ENCODE data around the gene FBLN7.
"Not testable (repeated sequence)": the region's sequence is repeated elsewhere in the genome, so short reads cannot be mapped to it uniquely, and the experiment has no call there.

Gene FBLN7

DNA sequence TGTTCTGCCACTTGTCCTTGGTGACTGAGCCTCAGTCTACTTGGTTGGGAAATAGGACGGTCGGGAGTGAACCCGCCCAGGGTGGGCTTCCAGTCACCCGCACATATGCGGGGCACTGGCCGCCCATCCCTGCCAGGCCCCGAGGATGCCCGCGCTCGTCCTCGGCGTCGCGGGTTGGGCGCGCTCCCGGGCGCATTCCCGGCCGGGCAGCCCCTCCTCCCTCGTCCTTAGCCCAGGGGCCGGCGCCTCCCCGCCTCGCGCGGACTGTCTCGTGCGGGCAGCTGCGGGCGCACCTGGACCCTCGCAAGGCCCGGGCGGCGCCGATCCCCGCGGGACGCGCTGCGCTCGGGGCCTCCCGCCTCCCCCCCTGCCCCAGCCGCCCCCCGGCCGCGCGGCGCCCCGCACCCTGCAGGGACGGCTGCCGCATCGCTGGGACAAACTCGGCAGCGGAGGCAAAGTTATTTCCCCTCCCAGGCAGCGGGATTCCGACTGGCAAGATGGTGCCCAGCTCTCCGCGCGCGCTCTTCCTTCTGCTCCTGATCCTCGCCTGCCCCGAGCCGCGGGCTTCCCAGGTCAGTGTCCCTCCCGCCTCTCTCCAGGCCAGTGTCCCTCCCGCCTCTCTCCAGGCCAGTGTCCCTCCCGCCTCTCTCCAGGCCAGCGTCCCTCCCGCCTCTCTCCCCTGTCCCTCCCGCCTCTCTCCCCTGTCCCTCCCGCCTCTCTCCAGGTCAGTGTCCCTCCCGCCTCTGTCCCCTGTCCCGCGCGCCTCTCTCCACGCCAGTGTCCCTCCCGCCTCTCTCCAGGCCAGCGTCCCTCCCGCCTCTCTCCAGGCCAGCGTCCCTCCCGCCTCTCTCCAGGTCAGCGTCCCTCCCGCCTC, at the start of gene FBLN7:
Gene FBLN7 (plus strand): TSS at position 227 of the 874 bp plus-strand sequence. CDS start 271 bp downstream, at position 498.
- DNase-seq, result no peak

DNA sequence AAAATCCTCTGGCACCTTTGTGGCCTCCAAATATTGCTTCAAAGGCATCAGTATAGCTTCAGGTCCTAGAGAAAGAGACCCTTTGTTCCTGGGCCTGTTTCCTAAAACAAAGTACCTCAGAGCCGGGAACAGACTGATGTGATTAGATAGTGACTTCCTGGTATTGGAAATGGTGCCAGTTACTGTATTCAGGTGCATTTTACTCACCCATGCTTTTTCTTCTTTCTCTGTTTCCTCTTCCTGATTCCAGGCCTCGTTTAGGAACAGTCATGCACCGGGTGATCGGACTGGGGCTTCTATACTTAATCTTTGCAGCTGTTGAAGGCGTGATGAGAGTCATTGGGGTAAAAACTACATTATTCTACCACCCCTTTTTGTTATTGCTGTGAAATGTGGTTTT, 48.8 kb upstream of the FBLN7 start:
- no peak for DNase-seq

- no peak for DNase-seq
Measured at GRCh38 chr2:112092286-112093041, 45.7 kb upstream of the FBLN7 start.

DNA sequence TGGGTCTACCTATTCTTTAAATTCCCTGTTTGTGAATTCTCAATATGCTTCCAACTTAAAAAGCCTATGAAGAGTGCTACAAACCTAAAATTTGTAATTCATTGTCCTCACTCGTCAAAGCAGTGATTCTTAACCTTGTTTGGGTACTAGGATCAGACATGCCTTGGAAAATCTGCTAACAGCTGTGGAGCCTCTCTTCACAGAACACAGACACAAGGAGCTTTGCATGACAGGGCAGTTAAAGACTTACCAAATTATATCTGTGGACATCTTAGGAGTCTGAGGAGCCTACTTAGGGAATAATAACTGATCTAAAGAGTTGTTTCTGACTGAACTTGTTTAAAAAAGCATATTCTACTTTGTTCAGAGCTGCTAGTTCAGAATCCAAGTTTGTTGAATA, 45.0 kb upstream of the FBLN7 start:
- DNase-seq, result no peak

- DNase-seq, result no peak
Measured at GRCh38 chr2:112095681-112096080, 42.5 kb upstream of the FBLN7 start.

DNA sequence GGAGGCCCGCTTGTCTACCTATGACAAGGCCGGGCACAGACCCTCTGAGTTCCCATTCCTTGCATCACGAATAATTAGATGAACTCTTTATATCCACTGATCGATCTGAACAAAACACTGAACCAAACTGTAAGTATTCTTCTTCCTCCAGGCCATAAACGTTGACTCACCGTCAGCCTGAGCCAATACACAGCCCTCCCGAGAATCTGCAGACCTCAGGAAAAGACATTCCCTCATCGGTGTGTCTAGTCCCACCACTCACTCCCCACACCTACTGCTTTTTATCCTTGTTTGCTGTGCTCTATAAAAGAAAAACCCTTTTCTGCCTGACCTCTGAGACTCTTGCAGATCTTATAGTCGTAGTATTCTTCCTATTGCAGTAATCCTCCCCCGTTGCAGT, 42.1 kb upstream of the FBLN7 start:
- DNase-seq, result no peak

DNA sequence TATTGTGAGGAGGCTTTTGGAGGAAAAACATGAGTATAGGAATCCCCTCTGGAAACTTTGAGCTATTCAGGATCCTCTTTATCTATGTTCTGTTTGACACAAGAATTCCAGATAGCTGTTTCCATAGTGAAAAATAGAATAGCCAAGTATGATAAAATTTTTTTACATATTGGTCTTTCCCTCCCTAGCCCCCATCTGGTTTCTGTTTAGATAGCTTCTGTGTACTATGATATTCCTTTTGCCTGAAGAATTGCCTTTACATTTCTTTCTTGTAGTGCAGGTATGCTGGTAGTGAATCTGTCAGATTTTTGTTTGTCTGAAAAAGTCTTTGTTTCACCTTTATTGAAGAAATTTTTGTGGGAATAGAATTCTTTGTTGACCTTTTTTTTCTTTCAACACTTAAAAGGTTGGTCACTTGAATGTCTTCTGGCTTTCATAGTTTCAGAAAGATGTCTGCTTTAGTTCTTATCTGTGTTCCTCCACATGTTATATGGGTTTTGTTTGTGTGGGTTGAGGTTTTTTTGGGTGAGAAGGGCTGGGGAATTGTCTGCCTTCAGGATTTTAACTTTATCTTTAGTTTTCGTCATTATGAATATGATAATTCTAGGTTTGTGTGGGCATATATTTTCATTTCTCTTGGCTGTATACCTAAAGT, 29.9 kb upstream of the FBLN7 start:
- no peak for DNase-seq

DNA sequence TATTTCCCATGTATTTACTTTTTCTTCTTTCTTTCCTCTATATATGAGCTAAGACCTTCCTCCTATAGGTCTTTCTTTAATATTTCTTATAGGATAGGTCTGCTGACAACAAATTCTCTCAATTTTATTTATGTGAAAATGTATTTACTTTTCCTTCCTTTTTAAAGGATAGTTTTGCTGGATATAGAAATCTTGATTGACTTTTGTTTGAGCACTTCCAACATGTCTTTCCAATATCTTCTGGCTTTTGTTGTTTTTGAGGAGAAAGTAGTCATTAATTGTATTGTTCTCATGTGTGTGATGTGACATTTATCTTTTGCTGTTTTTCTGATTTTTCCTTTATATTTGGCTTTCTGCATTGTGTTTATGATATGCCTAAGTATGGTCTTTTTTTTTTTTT, 28.9 kb upstream of the FBLN7 start:
- no peak for DNase-seq

DNA sequence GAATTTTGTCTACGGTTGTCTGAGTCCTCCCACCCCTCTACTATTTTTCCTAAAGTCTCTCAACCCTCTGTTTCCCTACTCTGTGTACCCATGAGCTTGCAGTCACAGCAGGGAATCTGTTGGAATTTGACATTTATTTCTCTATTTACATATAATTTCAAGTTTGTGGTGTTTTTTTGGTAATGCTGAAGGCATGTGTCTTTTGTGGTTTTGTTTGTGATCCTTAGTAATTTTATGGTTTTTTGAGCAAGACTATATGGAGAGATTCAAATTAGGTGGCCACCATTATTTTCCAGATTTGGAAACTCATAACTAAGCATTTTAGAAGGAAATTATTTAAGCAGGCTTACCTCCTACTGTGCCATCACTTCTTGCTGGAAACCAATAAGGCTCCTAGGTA, 27.2 kb upstream of the FBLN7 start:
- no peak for DNase-seq

- DNase-seq, result not testable (repeated sequence)
Measured at GRCh38 chr2:112113354-112113753, 24.8 kb upstream of the FBLN7 start.

DNA sequence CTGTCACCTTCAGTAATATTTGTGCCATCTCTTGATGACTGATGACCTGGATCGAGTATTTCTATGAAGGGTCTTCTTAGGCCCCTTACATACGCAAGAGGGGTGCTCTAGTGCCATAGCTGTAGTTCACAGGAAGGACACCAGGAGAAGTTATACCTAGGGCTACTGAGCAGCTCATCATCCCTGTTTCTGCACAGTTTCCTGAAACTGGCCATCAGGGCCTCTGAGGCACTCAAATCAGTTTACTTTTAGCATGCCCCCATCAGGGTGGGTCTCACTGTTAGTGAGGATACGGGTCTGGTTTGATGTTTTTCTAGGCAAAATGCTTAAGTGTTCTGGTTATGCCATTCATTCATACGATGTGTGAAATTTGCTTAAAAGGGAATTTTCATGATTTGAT, 20.0 kb upstream of the FBLN7 start:
- DNase-seq, result no peak

DNA sequence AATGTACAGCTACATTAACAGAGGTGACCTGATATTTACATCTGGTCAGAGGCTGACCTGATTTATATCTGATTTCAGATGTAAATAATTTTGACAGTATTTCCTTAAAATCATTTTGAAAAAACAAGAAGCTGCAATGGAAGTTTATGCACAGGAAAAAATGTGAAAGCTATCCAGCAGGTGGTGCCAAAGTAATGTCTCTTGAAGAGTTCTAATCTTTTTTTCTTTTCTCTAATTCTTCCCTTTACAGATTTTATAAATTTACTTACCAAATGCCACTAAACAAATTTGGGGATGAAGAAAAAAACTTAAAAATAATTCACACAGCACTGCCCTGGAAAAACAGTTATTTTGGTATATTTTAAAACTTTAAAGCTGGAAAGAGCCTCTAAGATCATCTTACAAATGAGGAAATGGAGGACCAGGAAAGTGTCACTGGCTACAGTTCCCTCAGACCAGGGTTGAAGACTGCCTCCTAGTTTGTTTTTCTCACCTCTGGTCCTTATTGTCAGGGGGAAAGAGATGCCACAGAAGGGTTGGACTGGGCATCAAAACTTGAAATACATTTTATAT, 16.4 kb upstream of the FBLN7 start:
- DNase-seq, result peak; percentile 35 to 69

DNA sequence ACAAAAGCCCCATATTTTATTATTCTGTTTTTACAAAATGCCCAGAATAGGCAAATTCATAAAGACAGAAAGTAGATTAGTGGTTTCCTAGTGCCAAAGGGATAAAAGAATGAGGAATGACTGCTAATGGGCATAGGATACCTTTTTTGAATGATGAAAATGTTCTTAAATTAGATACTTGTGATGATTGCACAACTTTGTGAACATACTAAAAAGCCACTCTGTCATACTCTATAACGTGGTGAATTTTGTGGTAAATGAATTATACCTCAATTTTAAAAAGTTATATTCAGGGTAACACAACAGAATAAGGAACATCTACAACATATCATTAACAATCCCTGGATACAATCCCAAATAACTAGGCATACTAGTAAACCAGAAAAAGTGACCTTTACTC, 9.1 kb upstream of the FBLN7 start:
- DNase-seq, result no peak

- DNase-seq, result no peak
Measured at GRCh38 chr2:112133344-112133743, 4.8 kb upstream of the FBLN7 start.

- DNase-seq, result no peak
Measured at GRCh38 chr2:112134120-112134519, 4.1 kb upstream of the FBLN7 start.

DNA sequence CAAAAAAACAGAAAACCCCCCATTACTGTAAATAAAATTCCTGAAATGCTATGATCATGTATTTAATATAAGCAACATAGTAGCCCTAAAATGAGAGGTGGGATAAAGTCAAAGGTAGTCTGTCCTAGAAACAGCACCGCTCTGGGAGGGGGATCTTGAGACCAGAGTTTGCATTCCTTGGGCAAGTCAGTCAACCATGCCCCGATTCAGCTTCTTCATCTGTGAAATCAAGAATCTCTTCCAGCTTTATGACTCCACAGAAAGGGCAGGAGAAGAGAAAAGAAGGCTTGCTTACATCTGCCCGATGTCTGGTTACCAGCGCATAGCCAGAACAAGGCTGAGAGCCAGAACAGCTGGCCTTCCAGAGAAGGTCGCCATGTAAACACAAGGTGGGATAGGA, 2.1 kb upstream of the FBLN7 start:
- no peak for DNase-seq

DNA sequence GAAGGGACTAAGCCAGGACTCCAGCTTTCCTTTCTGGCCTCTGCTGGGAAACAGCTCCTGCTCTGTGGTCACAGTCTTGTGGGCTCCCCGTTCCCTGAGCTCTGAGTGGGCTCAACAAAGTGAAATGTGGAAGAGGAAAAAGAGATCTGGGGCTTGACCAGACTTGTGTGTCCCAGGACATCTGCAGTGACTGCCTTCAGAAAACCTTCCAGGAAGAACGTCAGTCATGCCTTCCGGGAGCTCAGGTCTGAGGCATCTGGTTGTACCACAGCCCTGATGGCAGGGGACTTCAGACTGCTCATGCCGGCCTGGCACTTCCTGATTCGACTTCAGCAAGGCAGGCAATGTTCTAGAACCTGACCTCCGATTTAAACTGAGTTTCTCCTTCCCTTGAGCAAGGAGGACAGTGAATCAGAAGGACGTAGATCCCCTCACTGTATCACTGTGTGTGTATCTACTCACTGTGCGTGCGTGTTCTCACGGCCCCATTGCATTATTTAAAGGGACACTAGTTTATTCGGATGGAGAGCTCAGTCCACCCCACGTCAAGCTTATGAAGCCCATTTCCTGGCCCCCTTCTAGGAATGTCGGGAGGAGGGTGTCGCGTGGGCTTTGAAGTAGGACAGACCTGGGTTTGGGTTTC, 548 bp upstream of the FBLN7 start:
- peak in 1 of 2 donors; percentile 24 for DNase-seq

- DNase-seq, result not testable (repeated sequence)
Measured at GRCh38 chr2:112139033-112139614, 939 bp downstream of the FBLN7 start.

GRCh38 chr2:112139661-112140204, 1.5 kb downstream of the FBLN7 start:
- DNase-seq, result not testable (repeated sequence)

GRCh38 chr2:112140205-112140802, 2.1 kb downstream of the FBLN7 start:
- no peak for DNase-seq

- DNase-seq, result no peak
Measured at GRCh38 chr2:112140899-112141625, 2.9 kb downstream of the FBLN7 start.
